ENCODE measurements around the gene EPAS1. TPM values are rescaled to one million over a fixed set of nuclear protein-coding genes. Genes with fewer than 3 reads are reported as not detected.
A peak's percentile ranks its signal among the peaks of the same experiment; 100 is the strongest.

The EPAS1 gene
- total RNA-seq, 1 donor from 2014 or later = 280 TPM

DNA sequence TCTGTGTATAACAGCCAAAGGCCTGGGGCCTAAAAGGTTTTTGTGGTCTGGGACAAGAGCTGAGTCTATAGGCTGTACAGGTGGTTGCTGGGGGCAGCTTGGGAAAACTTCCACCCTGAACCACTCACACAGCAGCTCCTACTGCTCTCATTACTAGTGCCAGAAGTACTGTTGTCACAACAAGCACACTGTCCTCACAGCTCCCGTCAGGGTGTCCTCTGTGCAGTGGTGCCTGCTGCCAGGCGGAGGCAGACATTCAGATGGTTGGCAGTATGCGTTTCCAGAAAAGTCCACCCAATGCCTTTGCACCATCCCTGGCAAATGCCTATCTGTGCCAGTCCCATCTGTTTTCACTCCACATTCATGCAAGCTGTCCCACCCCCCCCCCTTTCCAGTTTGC, 58.5 kb downstream of the EPAS1 start:
- peaks cover 92% of the 10 kb centered on the region for H3K36me3 Mint-ChIP-seq (ENCODE audit: low read depth, unreplicated experiment)
- peaks cover 8% of the 10 kb centered on the region for H3K27me3 Mint-ChIP-seq (ENCODE audit: unreplicated experiment)
- DNase-seq (ENCODE audit: low spot score) = no peak
- no peaks in the 10 kb centered on the region for H3K9me3 Mint-ChIP-seq (ENCODE audit: unreplicated experiment)
- no peak overlapping the region for H3K27ac Mint-ChIP-seq (ENCODE audit: unreplicated experiment)
- no peak overlapping the region for H3K4me3 Mint-ChIP-seq (ENCODE audit: unreplicated experiment)
- peaks cover 24% of the 10 kb centered on the region for H3K4me1 Mint-ChIP-seq (ENCODE audit: unreplicated experiment)
- TF ChIP-seq, protein P1, sequence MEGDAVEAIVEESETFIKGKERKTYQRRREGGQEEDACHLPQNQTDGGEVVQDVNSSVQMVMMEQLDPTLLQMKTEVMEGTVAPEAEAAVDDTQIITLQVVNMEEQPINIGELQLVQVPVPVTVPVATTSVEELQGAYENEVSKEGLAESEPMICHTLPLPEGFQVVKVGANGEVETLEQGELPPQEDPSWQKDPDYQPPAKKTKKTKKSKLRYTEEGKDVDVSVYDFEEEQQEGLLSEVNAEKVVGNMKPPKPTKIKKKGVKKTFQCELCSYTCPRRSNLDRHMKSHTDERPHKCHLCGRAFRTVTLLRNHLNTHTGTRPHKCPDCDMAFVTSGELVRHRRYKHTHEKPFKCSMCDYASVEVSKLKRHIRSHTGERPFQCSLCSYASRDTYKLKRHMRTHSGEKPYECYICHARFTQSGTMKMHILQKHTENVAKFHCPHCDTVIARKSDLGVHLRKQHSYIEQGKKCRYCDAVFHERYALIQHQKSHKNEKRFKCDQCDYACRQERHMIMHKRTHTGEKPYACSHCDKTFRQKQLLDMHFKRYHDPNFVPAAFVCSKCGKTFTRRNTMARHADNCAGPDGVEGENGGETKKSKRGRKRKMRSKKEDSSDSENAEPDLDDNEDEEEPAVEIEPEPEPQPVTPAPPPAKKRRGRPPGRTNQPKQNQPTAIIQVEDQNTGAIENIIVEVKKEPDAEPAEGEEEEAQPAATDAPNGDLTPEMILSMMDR (IDR thresholded peaks at IDR 0.05; ENCODE audit: unreplicated experiment) = no peak

DNA sequence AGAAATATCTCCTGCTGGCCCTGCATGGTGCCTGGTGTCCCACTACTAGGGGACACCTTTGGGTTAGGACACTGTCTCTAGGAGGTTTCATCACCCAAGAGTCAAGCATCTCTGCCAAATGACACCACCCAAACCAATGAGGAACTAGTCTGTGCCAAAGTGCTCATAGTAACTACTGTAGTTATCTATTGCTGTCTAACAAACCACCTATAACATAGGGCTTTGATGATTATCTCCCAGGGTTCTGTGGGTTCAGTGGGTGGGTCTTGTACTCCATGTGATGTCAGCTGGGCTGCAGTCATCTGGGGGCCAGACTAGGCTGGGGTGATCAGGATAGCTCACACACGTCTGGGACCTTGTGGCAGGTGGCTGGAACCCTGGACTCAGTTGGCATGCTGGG, 59.8 kb downstream of the EPAS1 start:
- Mint-ChIP-seq H3K27me3 (ENCODE audit: unreplicated experiment) (peaks cover 10% of the 10 kb centered on the region), H3K27ac (ENCODE audit: unreplicated experiment) (no peak overlapping the region), H3K9me3 (ENCODE audit: unreplicated experiment) (no peaks in the 10 kb centered on the region), H3K36me3 (ENCODE audit: low read depth, unreplicated experiment) (peaks cover 91% of the 10 kb centered on the region), H3K4me3 (ENCODE audit: unreplicated experiment) (peak overlapping the region; percentile 23), H3K4me1 (ENCODE audit: unreplicated experiment) (peaks cover 17% of the 10 kb centered on the region)
- no peak for DNase-seq (ENCODE audit: low spot score)
- TF ChIP-seq, protein P1 (IDR thresholded peaks at IDR 0.05; ENCODE audit: unreplicated experiment) = no peak

- Mint-ChIP-seq H3K36me3 (ENCODE audit: low read depth, unreplicated experiment) (peaks cover 92% of the 10 kb centered on the region), H3K9me3 (ENCODE audit: unreplicated experiment) (no peaks in the 10 kb centered on the region), H3K27ac (ENCODE audit: unreplicated experiment) (no peak overlapping the region), H3K4me1 (ENCODE audit: unreplicated experiment) (peaks cover 9% of the 10 kb centered on the region), H3K27me3 (ENCODE audit: unreplicated experiment) (peaks cover 6% of the 10 kb centered on the region), H3K4me3 (ENCODE audit: unreplicated experiment) (peak overlapping the region; percentile 21)
- no peak for DNase-seq (ENCODE audit: low spot score)
- TF ChIP-seq, protein P1 (IDR thresholded peaks at IDR 0.05; ENCODE audit: unreplicated experiment) = no peak
Measured at GRCh38 chr2:46358713-46359112, 61.5 kb downstream of the EPAS1 start.

DNA sequence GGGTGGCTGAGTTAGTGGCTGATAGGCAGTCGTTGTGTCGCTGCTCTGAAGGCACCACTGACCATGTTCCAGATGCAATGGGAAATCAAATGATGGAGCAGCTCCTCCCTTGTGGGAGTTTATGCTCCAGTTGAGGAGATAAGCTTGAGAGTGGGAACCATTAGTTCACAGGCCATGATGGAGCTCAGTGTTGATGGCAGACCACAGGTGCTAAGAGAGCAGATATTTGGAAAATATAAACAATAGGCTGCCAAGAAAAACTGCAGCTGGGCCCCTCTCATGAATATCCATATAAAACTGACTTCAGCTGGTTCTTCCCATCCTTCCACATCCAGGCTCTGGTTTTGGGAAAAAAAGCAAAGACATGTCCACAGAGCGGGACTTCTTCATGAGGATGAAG, 63.1 kb downstream of the EPAS1 start:
- peaks cover 92% of the 10 kb centered on the region for H3K36me3 Mint-ChIP-seq (ENCODE audit: low read depth, unreplicated experiment)
- TF ChIP-seq, protein P1 (IDR thresholded peaks at IDR 0.05; ENCODE audit: unreplicated experiment) = no peak
- H3K27me3 Mint-ChIP-seq (ENCODE audit: unreplicated experiment) = peaks cover 4% of the 10 kb centered on the region
- no peak for DNase-seq (ENCODE audit: low spot score)
- peaks cover 11% of the 10 kb centered on the region for H3K4me1 Mint-ChIP-seq (ENCODE audit: unreplicated experiment)
- no peaks in the 10 kb centered on the region for H3K9me3 Mint-ChIP-seq (ENCODE audit: unreplicated experiment)
- no peak overlapping the region for H3K27ac Mint-ChIP-seq (ENCODE audit: unreplicated experiment)
- H3K4me3 Mint-ChIP-seq (ENCODE audit: unreplicated experiment) = peak overlapping the region; percentile 38

GRCh38 chr2:46361920-46362666, 64.9 kb downstream of the EPAS1 start:
- H3K36me3 Mint-ChIP-seq (ENCODE audit: low read depth, unreplicated experiment) = peaks cover 83% of the 10 kb centered on the region
- H3K4me3 Mint-ChIP-seq (ENCODE audit: unreplicated experiment) = no peak overlapping the region
- peaks cover 21% of the 10 kb centered on the region for H3K4me1 Mint-ChIP-seq (ENCODE audit: unreplicated experiment)
- H3K9me3 Mint-ChIP-seq (ENCODE audit: unreplicated experiment) = no peaks in the 10 kb centered on the region
- no peak overlapping the region for H3K27ac Mint-ChIP-seq (ENCODE audit: unreplicated experiment)
- H3K27me3 Mint-ChIP-seq (ENCODE audit: unreplicated experiment) = peaks cover 4% of the 10 kb centered on the region
- DNase-seq (ENCODE audit: low spot score) = no peak
- TF ChIP-seq, protein P1 (IDR thresholded peaks at IDR 0.05; ENCODE audit: unreplicated experiment) = no peak

Measured in endothelial cell (in vitro differentiated cells).